Activated gamma-delta T cell treated with anti-CD3 and anti-CD28 coated beads, Interleukin-2, amount 50 U/mL, for 16 hours (primary cell): ENCODE results near the gene EFCAB6.

ENCODE experiments used
- DNase-seq: peaks from one replicate; pipeline ENCODE4 v3.0.0-alpha.2; 2020; ENCODE audit warnings: low read depth

Gene EFCAB6

GRCh38 chr22:43500792-43501785 is 311.0 kb downstream of the EFCAB6 start:
- DNase-seq = no peak

GRCh38 chr22:43498856-43499253 is 313.2 kb downstream of the EFCAB6 start:
- DNase-seq = no peak

GRCh38 chr22:43497956-43498855 is 313.9 kb downstream of the EFCAB6 start:
- no peak for DNase-seq

- no peak for DNase-seq
Observed at GRCh38 chr22:43493297-43493696, 318.8 kb downstream of the EFCAB6 start.

GRCh38 chr22:43491737-43492136 is 320.4 kb downstream of the EFCAB6 start:
- DNase-seq = no peak

- DNase-seq = no peak
Observed at GRCh38 chr22:43491177-43491576, 320.9 kb downstream of the EFCAB6 start.

GRCh38 chr22:43490311-43490710 is 321.8 kb downstream of the EFCAB6 start:
- DNase-seq = no peak

GRCh38 chr22:43488937-43489336 is 323.2 kb downstream of the EFCAB6 start:
- no peak for DNase-seq

- DNase-seq = no peak
Observed at GRCh38 chr22:43488031-43488866, 323.9 kb downstream of the EFCAB6 start.

GRCh38 chr22:43487311-43488030 is 324.6 kb downstream of the EFCAB6 start:
- DNase-seq = no peak

- no peak for DNase-seq
Observed at GRCh38 chr22:43485502-43486089, 326.5 kb downstream of the EFCAB6 start.

- DNase-seq = no peak
Observed at GRCh38 chr22:43484227-43484626, 327.9 kb downstream of the EFCAB6 start.

- DNase-seq = no peak
Observed at GRCh38 chr22:43483669-43484068, 328.4 kb downstream of the EFCAB6 start.

- DNase-seq = no peak
Observed at GRCh38 chr22:43483266-43483665, 328.8 kb downstream of the EFCAB6 start.

- no peak for DNase-seq
Observed at GRCh38 chr22:43482318-43482625, 329.8 kb downstream of the EFCAB6 start.

GRCh38 chr22:43481568-43482317 is 330.4 kb downstream of the EFCAB6 start:
- DNase-seq = no peak

GRCh38 chr22:43479962-43480361 is 332.1 kb downstream of the EFCAB6 start:
- no peak for DNase-seq

GRCh38 chr22:43479301-43479950 is 332.7 kb downstream of the EFCAB6 start:
- DNase-seq = no peak
